Parathyroid adenoma (tissue), 2 donors: Measurements from ENCODE around the gene KCNMB2.

Experiments used
- H2AFZ ChIP-seq: fragments of 300-600 bp; sonication (generic); one replicate; pipeline ENCODE4 v1.7.0; 2017; ENCODE audit warnings: antibody characterized with exemption, mild to moderate bottlenecking
- H3K27ac ChIP-seq: fragments of 300-600 bp; sonication (generic); one replicate; pipeline ENCODE4 v1.7.0; 2017
- H3K27me3 ChIP-seq: fragments of 300-600 bp; sonication (generic); one replicate; pipeline ENCODE4 v1.7.0; 2017; ENCODE audit warnings: low read length; ENCODE audit not compliant: control insufficient read depth, insufficient read depth
- H3K36me3 ChIP-seq: fragments of 300-600 bp; sonication (generic); one replicate; pipeline ENCODE4 v1.7.0; 2017; ENCODE audit warnings: low read length; ENCODE audit not compliant: control insufficient read depth, insufficient read depth
- H3K4me1 ChIP-seq: fragments of 300-600 bp; sonication (generic); one replicate; pipeline ENCODE4 v1.7.0; 2017; ENCODE audit warnings: control low read depth
- H3K4me2 ChIP-seq: fragments of 300-600 bp; sonication (generic); one replicate; pipeline ENCODE4 v1.7.0; 2017; ENCODE audit warnings: low read length
- H3K4me3 ChIP-seq: fragments of 300-600 bp; sonication (generic); one replicate; pipeline ENCODE4 v1.7.0; 2017; ENCODE audit warnings: low read depth, low read length
- H3K79me2 ChIP-seq: fragments of 300-600 bp; sonication (generic); one replicate; pipeline ENCODE4 v1.7.0; 2017; ENCODE audit warnings: control low read depth
- H3K9ac ChIP-seq: fragments of 300-600 bp; sonication (generic); one replicate; pipeline ENCODE4 v1.7.0; 2017; ENCODE audit warnings: mild to moderate bottlenecking
- H3K9me3 ChIP-seq: fragments of 300-600 bp; sonication (generic); one replicate; pipeline ENCODE4 v1.7.0; 2017; ENCODE audit warnings: low read length; ENCODE audit not compliant: control insufficient read depth
- TF ChIP-seq, protein P1 (sequence below): fragments of 300-600 bp; sonication (generic); IDR thresholded peaks from one replicate; pipeline ENCODE4 v1.7.0; 2017; ENCODE audit warnings: antibody characterized with exemption, mild to moderate bottlenecking
- donor health status: primary hyperparathyroidism.

KCNMB2 gene

DNA sequence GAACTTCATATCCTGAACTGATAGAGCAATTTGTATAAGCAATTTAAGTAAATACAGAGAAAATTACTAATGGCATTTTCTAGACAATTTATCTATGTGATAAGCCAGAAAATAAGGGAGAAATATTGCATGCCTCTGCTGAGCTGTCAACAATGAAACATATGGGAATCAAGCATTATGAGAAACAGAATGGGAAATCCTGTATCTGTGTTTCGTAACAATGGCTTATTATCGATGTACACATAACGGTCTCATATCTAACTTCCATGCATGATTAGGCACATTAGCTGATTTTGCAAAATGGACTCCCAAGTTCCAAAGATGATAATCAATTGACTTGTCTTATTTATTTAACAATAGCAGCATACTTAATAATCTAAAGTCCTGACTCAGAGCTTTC lies 30.4 kb upstream of the KCNMB2 start:
- no peak overlapping the region for H2AFZ ChIP-seq
- H3K27me3 ChIP-seq: no peaks in the 10 kb centered on the region
- H3K4me1 ChIP-seq: no peaks in the 10 kb centered on the region
- TF ChIP-seq, protein P1, sequence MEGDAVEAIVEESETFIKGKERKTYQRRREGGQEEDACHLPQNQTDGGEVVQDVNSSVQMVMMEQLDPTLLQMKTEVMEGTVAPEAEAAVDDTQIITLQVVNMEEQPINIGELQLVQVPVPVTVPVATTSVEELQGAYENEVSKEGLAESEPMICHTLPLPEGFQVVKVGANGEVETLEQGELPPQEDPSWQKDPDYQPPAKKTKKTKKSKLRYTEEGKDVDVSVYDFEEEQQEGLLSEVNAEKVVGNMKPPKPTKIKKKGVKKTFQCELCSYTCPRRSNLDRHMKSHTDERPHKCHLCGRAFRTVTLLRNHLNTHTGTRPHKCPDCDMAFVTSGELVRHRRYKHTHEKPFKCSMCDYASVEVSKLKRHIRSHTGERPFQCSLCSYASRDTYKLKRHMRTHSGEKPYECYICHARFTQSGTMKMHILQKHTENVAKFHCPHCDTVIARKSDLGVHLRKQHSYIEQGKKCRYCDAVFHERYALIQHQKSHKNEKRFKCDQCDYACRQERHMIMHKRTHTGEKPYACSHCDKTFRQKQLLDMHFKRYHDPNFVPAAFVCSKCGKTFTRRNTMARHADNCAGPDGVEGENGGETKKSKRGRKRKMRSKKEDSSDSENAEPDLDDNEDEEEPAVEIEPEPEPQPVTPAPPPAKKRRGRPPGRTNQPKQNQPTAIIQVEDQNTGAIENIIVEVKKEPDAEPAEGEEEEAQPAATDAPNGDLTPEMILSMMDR: no peak
- no peak overlapping the region for H3K27ac ChIP-seq
- no peak overlapping the region for H3K4me3 ChIP-seq
- H3K36me3 ChIP-seq: no peaks in the 10 kb centered on the region
- H3K9ac ChIP-seq: no peak overlapping the region
- no peaks in the 10 kb centered on the region for H3K9me3 ChIP-seq
- no peak overlapping the region for H3K4me2 ChIP-seq
- no peaks in the 10 kb centered on the region for H3K79me2 ChIP-seq

DNA sequence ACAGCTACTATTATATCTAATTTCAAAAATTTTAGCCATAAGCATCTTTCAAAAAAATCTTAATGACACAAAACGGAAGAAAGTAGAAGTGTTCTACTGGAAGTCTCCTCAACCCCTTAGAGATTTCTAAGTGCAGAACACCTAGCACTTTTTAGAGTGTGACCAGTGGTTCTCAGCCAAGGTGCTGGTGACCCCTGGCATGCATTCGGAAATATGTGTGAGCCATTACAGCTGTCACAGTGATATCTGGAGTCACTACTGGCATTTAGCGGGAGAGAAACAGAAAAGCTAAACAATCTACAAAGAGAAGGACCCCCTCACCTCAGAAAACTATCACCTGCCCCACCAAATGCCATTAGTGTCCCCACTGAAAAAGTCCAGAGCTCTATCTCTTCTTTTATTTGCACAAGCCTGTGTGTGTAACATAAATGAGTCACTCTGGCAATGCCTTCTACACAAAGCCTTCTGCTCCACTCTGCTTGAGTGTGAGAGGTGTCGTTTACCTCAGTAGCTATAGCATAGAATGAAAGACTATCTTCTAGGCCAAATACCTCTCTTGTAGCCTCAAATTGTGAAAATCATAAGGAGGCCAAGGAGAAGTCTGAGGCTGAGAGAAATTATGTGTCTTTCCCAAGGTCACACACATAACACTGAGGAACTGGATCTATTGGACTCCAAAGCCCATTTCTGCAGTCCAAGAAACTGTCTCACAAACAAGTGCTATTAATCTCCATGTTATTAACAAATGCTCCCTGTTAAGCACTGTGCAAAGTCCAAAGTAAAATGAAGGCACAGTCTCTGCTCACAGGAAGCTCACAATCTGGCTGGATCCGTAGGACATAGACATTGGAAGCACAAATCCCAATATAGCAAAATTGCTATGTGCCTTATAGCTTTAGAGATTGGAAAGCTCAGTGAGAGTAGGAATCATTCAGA lies 28.5 kb upstream of the KCNMB2 start:
- H3K27me3 ChIP-seq: no peaks in the 10 kb centered on the region
- H3K4me1 ChIP-seq: no peaks in the 10 kb centered on the region
- no peaks in the 10 kb centered on the region for H3K36me3 ChIP-seq
- H3K4me3 ChIP-seq: no peak overlapping the region
- no peaks in the 10 kb centered on the region for H3K9me3 ChIP-seq
- H2AFZ ChIP-seq: no peak overlapping the region
- TF ChIP-seq, protein P1: no peak
- H3K9ac ChIP-seq: no peak overlapping the region
- no peak overlapping the region for H3K27ac ChIP-seq
- H3K79me2 ChIP-seq: no peaks in the 10 kb centered on the region
- no peak overlapping the region for H3K4me2 ChIP-seq

DNA sequence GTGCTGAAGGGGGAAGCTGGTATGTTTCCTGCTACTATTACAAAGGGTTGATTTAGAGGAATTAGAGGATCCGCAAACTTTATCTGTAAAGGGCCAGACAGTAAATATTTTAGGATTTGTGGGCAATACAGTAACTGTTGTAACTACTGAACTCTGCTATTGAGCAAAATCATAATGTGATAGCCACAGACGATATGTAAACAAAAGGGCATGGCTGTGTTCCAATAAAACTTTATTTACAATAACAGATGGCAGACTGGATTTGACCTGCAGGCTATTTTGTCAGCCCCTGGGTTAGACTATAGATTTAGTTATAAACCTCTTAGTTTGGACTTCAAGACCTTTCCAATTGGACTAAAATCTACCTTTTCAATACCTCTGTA lies 27.8 kb upstream of the KCNMB2 start:
- H3K27ac ChIP-seq: no peak overlapping the region

DNA sequence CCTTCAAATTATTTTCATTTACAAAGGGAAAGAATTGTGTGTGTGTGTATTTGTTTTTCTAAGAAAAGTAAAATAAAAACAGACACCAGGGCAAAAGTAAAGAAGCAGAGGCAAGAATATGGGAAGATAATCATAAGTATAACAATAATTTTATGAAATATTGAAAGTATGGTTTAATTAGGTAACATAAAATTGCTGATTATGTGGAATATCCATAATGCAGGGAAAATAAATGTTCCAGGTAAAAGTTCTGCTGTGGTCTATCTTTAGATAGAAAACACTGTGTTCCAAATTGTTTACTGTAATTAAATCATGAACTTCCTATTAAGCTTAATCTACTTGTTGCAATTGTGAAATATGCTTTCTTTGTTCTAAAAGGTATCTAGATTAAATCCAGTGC lies 25.7 kb upstream of the KCNMB2 start:
- H3K9ac ChIP-seq: no peak overlapping the region
- no peaks in the 10 kb centered on the region for H3K4me1 ChIP-seq
- no peak overlapping the region for H2AFZ ChIP-seq
- TF ChIP-seq, protein P1: no peak
- H3K4me3 ChIP-seq: no peak overlapping the region
- H3K79me2 ChIP-seq: no peaks in the 10 kb centered on the region
- no peaks in the 10 kb centered on the region for H3K9me3 ChIP-seq
- H3K4me2 ChIP-seq: no peak overlapping the region
- H3K36me3 ChIP-seq: no peaks in the 10 kb centered on the region
- no peaks in the 10 kb centered on the region for H3K27me3 ChIP-seq
- no peak overlapping the region for H3K27ac ChIP-seq

More for the DNA sequence above, 27.8 kb upstream of the KCNMB2 start:
- no peaks in the 10 kb centered on the region for H3K36me3 ChIP-seq
- H3K4me2 ChIP-seq: no peak overlapping the region
- H3K4me3 ChIP-seq: no peak overlapping the region
- H3K79me2 ChIP-seq: no peaks in the 10 kb centered on the region
- H3K4me1 ChIP-seq: no peaks in the 10 kb centered on the region
- TF ChIP-seq, protein P1: no peak
- no peaks in the 10 kb centered on the region for H3K27me3 ChIP-seq
- no peaks in the 10 kb centered on the region for H3K9me3 ChIP-seq
- H3K9ac ChIP-seq: no peak overlapping the region
- H2AFZ ChIP-seq: no peak overlapping the region

DNA sequence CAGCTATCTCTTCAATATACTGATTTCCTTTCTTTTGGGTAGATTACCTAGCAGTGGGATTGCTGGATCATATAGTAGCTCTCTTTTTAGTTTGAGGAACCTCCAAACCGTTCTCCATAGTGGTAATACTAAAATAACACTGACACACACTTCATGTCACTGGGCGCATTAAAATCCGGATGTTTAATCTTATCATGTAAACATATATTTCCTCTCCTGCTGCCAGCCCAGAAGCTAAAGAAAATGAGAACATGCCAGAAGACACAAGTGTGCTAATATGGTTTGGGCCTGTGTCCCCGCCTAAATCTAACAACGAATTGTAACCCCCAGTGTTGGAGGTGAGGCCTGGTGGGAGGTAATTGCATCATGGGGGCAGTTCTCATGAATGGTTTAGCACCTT lies 23.6 kb upstream of the KCNMB2 start:
- H3K27ac ChIP-seq: no peak overlapping the region
- TF ChIP-seq, protein P1: no peak
- no peak overlapping the region for H3K4me3 ChIP-seq
- no peaks in the 10 kb centered on the region for H3K4me1 ChIP-seq
- no peaks in the 10 kb centered on the region for H3K79me2 ChIP-seq
- H3K9ac ChIP-seq: no peak overlapping the region
- H2AFZ ChIP-seq: no peak overlapping the region
- H3K4me2 ChIP-seq: no peak overlapping the region
- H3K27me3 ChIP-seq: no peaks in the 10 kb centered on the region
- no peaks in the 10 kb centered on the region for H3K9me3 ChIP-seq
- H3K36me3 ChIP-seq: no peaks in the 10 kb centered on the region
